Kidney (tissue), 14 donors: Measurements from ENCODE around the gene MYL5. TPM values are rescaled to one million over a fixed set of nuclear protein-coding genes. Genes with fewer than 3 reads are reported as not detected.
A peak's percentile ranks its signal among the peaks of the same experiment; 100 is the strongest.

ENCODE experiments used
- DNase-seq, 5 donors: peaks; one replicate each; pipeline ENCODE4 v3.0.0-alpha.2; 2013 to 2020
- FAIRE-seq: peaks from 2 replicates; lab custom pipeline; 2012; peaks lifted over from hg19 to GRCh38; lab: Jason Lieb, UNC
- H3K27ac ChIP-seq, 2 donors: one replicate each; pipeline ENCODE4 v1.7.0; 2013; ENCODE audit warnings: low read depth in 2 of 2, low read length in 2 of 2, inconsistent platforms in 1 of 2
- H3K27me3 ChIP-seq: one replicate; pipeline ENCODE4 v1.7.1; 2013; ENCODE audit warnings: low read length, inconsistent platforms; ENCODE audit not compliant: control insufficient read depth, insufficient read depth
- H3K36me3 ChIP-seq, 3 donors: one replicate each; pipeline versions ENCODE4 v1.7.0 to v1.7.1; 2013; ENCODE audit warnings: low read length in 3 of 3, control low read depth in 1 of 3, inconsistent platforms in 1 of 3; ENCODE audit not compliant: insufficient read depth in 3 of 3, control insufficient read depth in 2 of 3
- H3K4me1 ChIP-seq, 3 donors: one replicate each; pipeline versions ENCODE4 v1.7.0 to v1.7.1; 2013; ENCODE audit warnings: low read length in 3 of 3, inconsistent platforms in 1 of 3, low read depth in 1 of 3; ENCODE audit not compliant: control insufficient read depth in 2 of 3, insufficient read depth in 2 of 3
- H3K4me3 ChIP-seq, 3 donors: one replicate each; pipeline versions ENCODE4 v1.7.0 to v1.8.1; 2013; ENCODE audit warnings: low read length in 3 of 3, control low read depth in 1 of 3, inconsistent platforms in 1 of 3
- H3K9ac ChIP-seq, 3 donors: one replicate each; pipeline versions ENCODE4 v1.7.0 to v1.7.1; 2013; ENCODE audit warnings: low read length in 3 of 3, control low read depth in 1 of 3, inconsistent platforms in 1 of 3
- H3K9me3 ChIP-seq, 3 donors: one replicate each; pipeline versions ENCODE4 v1.7.0 to v1.7.1; 2013; ENCODE audit warnings: low read length in 3 of 3, control low read depth in 1 of 3, inconsistent platforms in 1 of 3; ENCODE audit not compliant: control insufficient read depth in 2 of 3, insufficient read depth in 1 of 3
- CTCF ChIP-seq: IDR thresholded peaks from 3 replicates; pipeline ENCODE4 v1.5.1; 2012; ENCODE audit warnings: mild to moderate bottlenecking, moderate library complexity, borderline replicate concordance; ENCODE audit not compliant: insufficient read depth; ENCODE audit errors: extremely low read depth
- intact Hi-C: fragments of 100-400 bp; cut with DNase I; formaldehyde crosslinking; loops from one replicate; pipeline ENCODE4 v1.11.1; 2022
- polyA plus RNA-seq: library from polyadenylated mRNA; stranded (reverse); fragments of 350-450 nt; fragmentation: Illumina TruSeq; extraction: RNeasy Lipid Tissue Mini Kit (QIAGEN cat#74804); gene quantifications from one replicate; pipeline ENCODE4 v1.2.3, GENCODE V29; 2014; ENCODE audit warnings: low read depth, low replicate concordance; ENCODE audit not compliant: insufficient read depth
- total RNA-seq: library from RNA; stranded (reverse); fragmentation: NEBNext Ultra II Directional; extraction: Animal tissue kit (Norgen Biotek cat#: 25700); gene quantifications from one replicate; pipeline ENCODE4 v1.2.1, GENCODE V29; 2021
- donor health status: control.
- donor health status: control.
- donor health status: control.
- donor health status: control.
- donor health status: control.
- donor health status: DM: yes; HTN: yes; CAD: no.
- donor health status: Normal renal cell carcinoma (clear cell type).

The MYL5 gene
- total and polyA plus RNA-seq, 2 donors from 2014 or later = 17.9 to 29.6 TPM

GRCh38 chr4:718460-718859 lies 44.1 kb downstream of the MYL5 start:
- Histone ChIP-seq H3K9ac (no peak overlapping the region), H3K4me1 (peaks cover 0 to 13% (median 0%) of the 10 kb centered on the region in 3 donors), H3K4me3 (no peak overlapping the region), H3K27me3 (no peaks in the 10 kb centered on the region), H3K36me3 (no peaks in the 10 kb centered on the region), H3K9me3 (no peaks in the 10 kb centered on the region), H3K27ac (no peak overlapping the region)
- intact Hi-C loops = no loop called here
- TF ChIP-seq CTCF = no peak
- no peak for DNase-seq
- no peak for FAIRE-seq

GRCh38 chr4:720111-720860 lies 45.9 kb downstream of the MYL5 start:
- H3K4me1 ChIP-seq = peaks cover 0 to 17% (median 0%) of the 10 kb centered on the region in 3 donors
- no peaks in the 10 kb centered on the region for H3K36me3 ChIP-seq
- no peaks in the 10 kb centered on the region for H3K9me3 ChIP-seq
- no peaks in the 10 kb centered on the region for H3K27me3 ChIP-seq
- no peak for TF ChIP-seq CTCF
- DNase-seq (no peak), FAIRE-seq (no peak)
- intact Hi-C loops = no loop called here
- H3K27ac ChIP-seq = peak overlapping the region in 1 of 2 donors; percentile 32
- H3K9ac ChIP-seq = no peak overlapping the region
- no peak overlapping the region for H3K4me3 ChIP-seq

- Histone ChIP-seq H3K27me3 (no peaks in the 10 kb centered on the region), H3K27ac (no peak overlapping the region), H3K4me3 (no peak overlapping the region), H3K4me1 (peaks cover 0 to 21% (median 2%) of the 10 kb centered on the region in 3 donors), H3K9ac (no peak overlapping the region), H3K36me3 (no peaks in the 10 kb centered on the region), H3K9me3 (no peaks in the 10 kb centered on the region)
- FAIRE-seq (no peak), DNase-seq (peak in 1 of 5 donors; percentile 91)
- no peak for TF ChIP-seq CTCF
- intact Hi-C loops = no loop called here
Measured at GRCh38 chr4:721261-722168, 47.2 kb downstream of the MYL5 start.
